ENCODE measurements around the gene MACROD2. TPM values are rescaled to one million over a fixed set of nuclear protein-coding genes. Genes with fewer than 3 reads are reported as not detected.

MACROD2 gene
- total RNA-seq, 2 donors from 2014 or later: 0.94 to 10.4 TPM

DNA sequence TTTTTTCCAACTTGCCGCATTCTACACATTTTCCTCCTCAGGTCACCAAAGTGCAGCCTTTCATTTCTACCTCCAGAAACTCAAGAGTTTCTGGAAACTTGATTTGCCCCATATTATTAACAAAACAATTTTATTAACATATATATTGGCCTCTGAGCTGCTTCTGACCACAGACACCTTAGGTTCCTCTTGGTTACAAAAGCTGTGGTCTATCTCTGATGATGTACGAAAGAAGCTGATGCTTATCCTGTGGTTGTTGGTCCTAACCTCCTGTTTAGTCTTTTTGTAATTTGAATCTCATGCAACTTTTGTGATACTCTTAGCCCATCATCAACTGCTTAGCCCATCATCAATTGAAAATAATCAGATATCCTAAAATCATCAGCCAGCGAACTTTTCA, 1842.2 kb downstream of the MACROD2 start:
- Histone ChIP-seq H3K36me3 (no peaks in the 10 kb centered on the region), H3K4me3 (no peak overlapping the region), H3K9me3 (no peaks in the 10 kb centered on the region), H3K27me3 (no peaks in the 10 kb centered on the region), H3K4me1 (no peaks in the 10 kb centered on the region), H3K27ac (no peak overlapping the region)
- no peak for DNase-seq (ENCODE audit: low spot score)
- TF ChIP-seq, protein P1, sequence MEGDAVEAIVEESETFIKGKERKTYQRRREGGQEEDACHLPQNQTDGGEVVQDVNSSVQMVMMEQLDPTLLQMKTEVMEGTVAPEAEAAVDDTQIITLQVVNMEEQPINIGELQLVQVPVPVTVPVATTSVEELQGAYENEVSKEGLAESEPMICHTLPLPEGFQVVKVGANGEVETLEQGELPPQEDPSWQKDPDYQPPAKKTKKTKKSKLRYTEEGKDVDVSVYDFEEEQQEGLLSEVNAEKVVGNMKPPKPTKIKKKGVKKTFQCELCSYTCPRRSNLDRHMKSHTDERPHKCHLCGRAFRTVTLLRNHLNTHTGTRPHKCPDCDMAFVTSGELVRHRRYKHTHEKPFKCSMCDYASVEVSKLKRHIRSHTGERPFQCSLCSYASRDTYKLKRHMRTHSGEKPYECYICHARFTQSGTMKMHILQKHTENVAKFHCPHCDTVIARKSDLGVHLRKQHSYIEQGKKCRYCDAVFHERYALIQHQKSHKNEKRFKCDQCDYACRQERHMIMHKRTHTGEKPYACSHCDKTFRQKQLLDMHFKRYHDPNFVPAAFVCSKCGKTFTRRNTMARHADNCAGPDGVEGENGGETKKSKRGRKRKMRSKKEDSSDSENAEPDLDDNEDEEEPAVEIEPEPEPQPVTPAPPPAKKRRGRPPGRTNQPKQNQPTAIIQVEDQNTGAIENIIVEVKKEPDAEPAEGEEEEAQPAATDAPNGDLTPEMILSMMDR (IDR thresholded peaks at IDR 0.05): no peak

DNA sequence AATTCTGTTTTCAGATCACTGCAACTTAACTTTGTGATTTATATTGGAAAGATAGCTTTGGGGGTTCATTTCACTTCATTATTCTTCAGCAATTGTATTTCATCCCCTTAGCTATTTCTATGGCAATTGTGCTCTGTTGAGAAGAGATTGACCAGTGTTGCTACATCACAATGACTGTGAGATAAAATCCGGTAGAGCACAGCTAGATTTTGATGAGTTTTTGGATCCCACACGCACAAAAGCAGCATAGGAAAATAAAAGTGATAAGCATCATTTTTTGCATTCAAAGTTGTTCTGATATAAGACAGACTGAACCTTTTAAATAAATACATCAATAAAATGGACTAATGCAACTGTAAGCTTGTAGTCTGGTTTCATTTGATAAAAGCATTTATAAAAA, 1843.2 kb downstream of the MACROD2 start:
- TF ChIP-seq, protein P1 (IDR thresholded peaks at IDR 0.05): no peak
- DNase-seq (ENCODE audit: low spot score): no peak
- Histone ChIP-seq H3K9me3 (no peaks in the 10 kb centered on the region), H3K4me1 (no peaks in the 10 kb centered on the region), H3K36me3 (no peaks in the 10 kb centered on the region), H3K4me3 (no peak overlapping the region), H3K27me3 (no peaks in the 10 kb centered on the region), H3K27ac (no peak overlapping the region)

DNA sequence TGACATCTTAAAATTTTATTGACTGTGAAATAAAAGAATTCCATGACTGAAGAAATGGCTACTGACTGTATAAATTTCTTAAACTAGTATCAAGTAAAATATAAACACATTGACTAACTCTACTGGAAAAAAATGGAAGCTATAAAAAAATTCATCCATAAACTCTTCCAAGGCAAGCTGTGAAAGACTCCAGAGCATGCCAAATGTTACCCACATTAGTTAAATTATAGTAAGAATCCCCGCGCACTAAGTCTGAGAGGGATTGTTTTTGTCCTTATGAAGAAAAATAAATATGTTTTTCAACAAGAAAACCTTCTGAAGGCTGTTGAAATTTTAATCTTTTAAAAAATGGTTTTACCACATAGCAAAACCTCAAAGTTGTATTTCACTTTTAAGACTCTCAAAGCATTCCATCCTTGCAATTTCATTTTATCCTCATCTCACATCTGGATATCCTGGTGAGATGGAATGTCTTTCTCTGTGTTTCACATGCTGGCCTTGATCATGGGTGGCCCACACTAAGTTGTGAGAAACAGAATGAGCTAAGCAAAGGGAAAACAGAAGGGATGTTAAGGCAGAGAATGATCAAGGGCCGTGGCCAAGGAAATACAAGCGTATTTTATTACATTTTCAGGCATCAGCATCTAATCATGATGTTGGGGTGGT, 1845.5 kb downstream of the MACROD2 start:
- DNase-seq (ENCODE audit: low spot score): no peak
- no peak overlapping the region for H3K4me3 ChIP-seq
- no peaks in the 10 kb centered on the region for H3K36me3 ChIP-seq

DNA sequence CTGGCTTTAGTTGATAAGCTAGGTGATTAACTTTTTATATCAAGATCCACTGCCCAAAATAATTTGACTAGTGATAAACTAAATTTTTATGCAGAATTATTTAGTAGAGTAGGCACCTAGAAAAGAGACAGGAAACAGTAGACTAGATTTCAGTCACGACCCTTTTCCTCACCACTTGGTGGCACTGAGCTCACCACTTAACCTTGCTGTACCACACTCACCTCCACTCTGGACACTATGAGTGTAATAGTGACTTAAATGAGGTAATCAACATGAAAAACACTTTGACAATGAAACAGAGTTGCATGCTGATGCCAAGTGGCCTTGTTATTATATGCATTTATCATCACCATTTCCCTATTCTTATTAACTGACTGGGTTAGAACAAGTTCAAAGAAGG, 1847.6 kb downstream of the MACROD2 start:
- no peaks in the 10 kb centered on the region for H3K27me3 ChIP-seq
- TF ChIP-seq, protein P1 (IDR thresholded peaks at IDR 0.05): no peak

More for the DNA sequence above, 1845.5 kb downstream of the MACROD2 start:
- no peak overlapping the region for H3K27ac ChIP-seq
- no peaks in the 10 kb centered on the region for H3K9me3 ChIP-seq
- no peaks in the 10 kb centered on the region for H3K4me1 ChIP-seq
- TF ChIP-seq, protein P1 (IDR thresholded peaks at IDR 0.05): no peak
- no peaks in the 10 kb centered on the region for H3K27me3 ChIP-seq

DNA sequence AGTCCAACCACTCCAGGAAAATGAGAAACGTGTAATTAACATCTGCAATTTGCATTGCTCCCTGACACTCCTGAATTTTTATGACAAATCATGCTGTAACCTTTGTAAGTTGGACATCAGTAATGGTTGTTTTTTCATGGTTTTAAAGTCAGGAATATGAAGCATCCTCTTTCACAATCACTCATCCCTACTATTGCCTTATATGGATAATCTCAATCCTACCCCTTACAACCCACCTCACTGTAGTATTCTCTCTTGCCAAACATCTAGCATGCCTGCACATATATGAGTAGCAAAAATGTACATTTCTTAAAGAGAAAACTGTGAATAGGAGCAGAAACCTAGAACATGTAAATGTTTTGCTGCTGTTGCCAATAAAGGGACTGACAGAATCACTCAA, 1848.5 kb downstream of the MACROD2 start:
- Histone ChIP-seq H3K4me3 (no peak overlapping the region), H3K9me3 (no peaks in the 10 kb centered on the region), H3K36me3 (no peaks in the 10 kb centered on the region), H3K4me1 (no peaks in the 10 kb centered on the region), H3K27ac (no peak overlapping the region), H3K27me3 (no peaks in the 10 kb centered on the region)
- no peak for DNase-seq (ENCODE audit: low spot score)
- TF ChIP-seq, protein P1 (IDR thresholded peaks at IDR 0.05): no peak

More for the DNA sequence above, 1847.6 kb downstream of the MACROD2 start:
- Histone ChIP-seq H3K4me1 (no peaks in the 10 kb centered on the region), H3K36me3 (no peaks in the 10 kb centered on the region), H3K27ac (no peak overlapping the region), H3K4me3 (no peak overlapping the region), H3K9me3 (no peaks in the 10 kb centered on the region)
- DNase-seq (ENCODE audit: low spot score): no peak

All from right atrium auricular region (tissue), 2 donors.